Adipocyte (in vitro differentiated cells): Measurements from ENCODE around the gene CDK5R2.

Experiments
- DNase-seq: peaks from one replicate; pipeline ENCODE4 v3.0.0-alpha.2; 2015; ENCODE audit warnings: low read depth
- H3K27me3 ChIP-seq: replicated peaks from 2 replicates; pipeline ENCODE4 v1.7.0; 2013; ENCODE audit warnings: mild to moderate bottlenecking, low read length, moderate library complexity; ENCODE audit not compliant: control insufficient read depth, insufficient read depth
- H3K36me3 ChIP-seq: 2 replicates; pipeline ENCODE4 v1.7.0; 2013; ENCODE audit warnings: low read length, mild to moderate bottlenecking, moderate library complexity; ENCODE audit not compliant: control insufficient read depth, insufficient read depth, severe bottlenecking
- H3K4me1 ChIP-seq: 2 replicates; pipeline ENCODE4 v1.7.0; 2013; ENCODE audit warnings: mild to moderate bottlenecking, low read length, moderate library complexity; ENCODE audit not compliant: control insufficient read depth, insufficient read depth
- H3K4me3 ChIP-seq: 2 replicates; pipeline ENCODE4 v1.7.0; 2013; ENCODE audit warnings: mild to moderate bottlenecking, low read length, moderate library complexity
- H3K9ac ChIP-seq: 2 replicates; pipeline ENCODE4 v1.7.0; 2013; ENCODE audit warnings: mild to moderate bottlenecking, low read length, moderate library complexity
- H3K9me3 ChIP-seq: 2 replicates; pipeline ENCODE4 v1.7.0; 2013; ENCODE audit warnings: mild to moderate bottlenecking, low read length, moderate library complexity; ENCODE audit not compliant: control insufficient read depth

Gene CDK5R2

GRCh38 chr2:218982586-218983262 lies 23.3 kb downstream of the CDK5R2 start:
- no peak for DNase-seq
- Histone ChIP-seq H3K4me1 (peaks cover 4% of the 10 kb centered on the region), H3K9ac (no peak overlapping the region), H3K27me3 (peaks cover 62% of the 10 kb centered on the region), H3K4me3 (no peak overlapping the region), H3K9me3 (no peaks in the 10 kb centered on the region), H3K36me3 (no peaks in the 10 kb centered on the region)

GRCh38 chr2:218983263-218983933 lies 23.9 kb downstream of the CDK5R2 start:
- H3K4me3 ChIP-seq: no peak overlapping the region
- no peak for DNase-seq
- H3K9ac ChIP-seq: no peak overlapping the region
- peaks cover 4% of the 10 kb centered on the region for H3K4me1 ChIP-seq
- H3K36me3 ChIP-seq: no peaks in the 10 kb centered on the region
- H3K9me3 ChIP-seq: no peaks in the 10 kb centered on the region
- H3K27me3 ChIP-seq: peaks cover 63% of the 10 kb centered on the region

GRCh38 chr2:218983934-218984238 lies 24.4 kb downstream of the CDK5R2 start:
- no peak overlapping the region for H3K4me3 ChIP-seq
- peaks cover 4% of the 10 kb centered on the region for H3K4me1 ChIP-seq
- H3K27me3 ChIP-seq: peaks cover 63% of the 10 kb centered on the region
- H3K9ac ChIP-seq: no peak overlapping the region
- H3K9me3 ChIP-seq: no peaks in the 10 kb centered on the region
- no peak for DNase-seq
- H3K36me3 ChIP-seq: no peaks in the 10 kb centered on the region

- Histone ChIP-seq H3K9me3 (no peaks in the 10 kb centered on the region), H3K9ac (no peak overlapping the region), H3K4me1 (peaks cover 4% of the 10 kb centered on the region), H3K36me3 (no peaks in the 10 kb centered on the region), H3K27me3 (peaks cover 67% of the 10 kb centered on the region), H3K4me3 (no peak overlapping the region)
- DNase-seq: no peak
These were observed 25.0 kb downstream of the CDK5R2 start for GRCh38 chr2:218984239-218985020.

- Histone ChIP-seq H3K4me1 (peaks cover 4% of the 10 kb centered on the region), H3K4me3 (no peak within 1 kb of the TSS), H3K36me3 (no peaks in the 10 kb centered on the region), H3K9me3 (no peaks in the 10 kb centered on the region), H3K9ac (no peak within 1 kb of the TSS), H3K27me3 (peaks cover 72% of the 10 kb centered on the region)
- no peak for DNase-seq
These were observed 25.5 kb downstream of the CDK5R2 start, which contains the start of gene FEV for GRCh38 chr2:218985021-218985324. Gene FEV, minus strand, starts transcription at chr2:218985184. Its CDS starts 109 bp downstream, at chr2:218985075.

- H3K27me3 ChIP-seq: peaks cover 77% of the 10 kb centered on the region
- H3K4me1 ChIP-seq: peaks cover 4% of the 10 kb centered on the region
- H3K9me3 ChIP-seq: no peaks in the 10 kb centered on the region
- DNase-seq: no peak
- no peak overlapping the region for H3K9ac ChIP-seq
- no peaks in the 10 kb centered on the region for H3K36me3 ChIP-seq
- no peak overlapping the region for H3K4me3 ChIP-seq
These were observed 26.0 kb downstream of the CDK5R2 start for GRCh38 chr2:218985325-218986091.

GRCh38 chr2:218986148-218986761 lies 26.8 kb downstream of the CDK5R2 start:
- no peak overlapping the region for H3K4me3 ChIP-seq
- no peaks in the 10 kb centered on the region for H3K9me3 ChIP-seq
- H3K36me3 ChIP-seq: no peaks in the 10 kb centered on the region
- no peak for DNase-seq
- peaks cover 84% of the 10 kb centered on the region for H3K27me3 ChIP-seq
- H3K4me1 ChIP-seq: peaks cover 4% of the 10 kb centered on the region
- no peak overlapping the region for H3K9ac ChIP-seq

GRCh38 chr2:218988164-218988563 lies 28.7 kb downstream of the CDK5R2 start:
- Histone ChIP-seq H3K9ac (no peak overlapping the region), H3K27me3 (peaks cover 88% of the 10 kb centered on the region), H3K4me1 (no peaks in the 10 kb centered on the region), H3K36me3 (no peaks in the 10 kb centered on the region), H3K9me3 (no peaks in the 10 kb centered on the region), H3K4me3 (no peak overlapping the region)
- DNase-seq: no peak

GRCh38 chr2:218988650-218989049 lies 29.2 kb downstream of the CDK5R2 start:
- Histone ChIP-seq H3K36me3 (no peaks in the 10 kb centered on the region), H3K4me1 (peaks cover 3% of the 10 kb centered on the region), H3K9me3 (no peaks in the 10 kb centered on the region), H3K4me3 (no peak overlapping the region), H3K27me3 (peaks cover 86% of the 10 kb centered on the region), H3K9ac (no peak overlapping the region)
- DNase-seq: no peak

- DNase-seq: no peak
- H3K9me3 ChIP-seq: no peaks in the 10 kb centered on the region
- H3K4me3 ChIP-seq: no peak overlapping the region
- no peaks in the 10 kb centered on the region for H3K36me3 ChIP-seq
- H3K9ac ChIP-seq: no peak overlapping the region
- H3K4me1 ChIP-seq: peaks cover 6% of the 10 kb centered on the region
- H3K27me3 ChIP-seq: peaks cover 88% of the 10 kb centered on the region
These were observed 30.6 kb downstream of the CDK5R2 start for GRCh38 chr2:218990052-218990451.

- H3K4me1 ChIP-seq: peaks cover 6% of the 10 kb centered on the region
- no peaks in the 10 kb centered on the region for H3K9me3 ChIP-seq
- peaks cover 92% of the 10 kb centered on the region for H3K27me3 ChIP-seq
- no peak overlapping the region for H3K9ac ChIP-seq
- H3K4me3 ChIP-seq: no peak overlapping the region
- H3K36me3 ChIP-seq: no peaks in the 10 kb centered on the region
- DNase-seq: no peak
These were observed 31.1 kb downstream of the CDK5R2 start for GRCh38 chr2:218990612-218991011.
